Ovary (tissue), 9 donors: ENCODE data around the gene PTPDC1. TPM values are rescaled to one million over a fixed set of nuclear protein-coding genes. Genes with fewer than 3 reads are reported as not detected.

Experiments
- DNase-seq, 5 donors: peaks; one replicate each; pipeline ENCODE4 v3.0.0-alpha.2; 2019 to 2020
- H3K27ac ChIP-seq, 2 donors: fragments of 200-600 bp; one replicate each; pipeline versions ENCODE4 v1.5.1 to v1.8.0; 2019 to 2022
- H3K27me3 ChIP-seq: fragments of 200-600 bp; one replicate; pipeline ENCODE4 v1.8.0; 2022
- H3K36me3 ChIP-seq: fragments of 200-600 bp; sonication (generic); one replicate; pipeline ENCODE4 v1.5.1; 2019
- H3K4me1 ChIP-seq: one replicate; pipeline ENCODE4 v1.8.1; 2013; ENCODE audit warnings: mild to moderate bottlenecking, moderate library complexity; ENCODE audit not compliant: insufficient read depth
- H3K4me3 ChIP-seq: fragments of 200-600 bp; sonication (generic); one replicate; pipeline ENCODE4 v1.5.1; 2017
- H3K9me3 ChIP-seq, 2 donors: fragments of 200-600 bp in 1 of 2; sonication (generic) in 1 of 2; one replicate each; pipeline versions ENCODE4 v1.5.1 to v1.8.1; 2013 to 2019; ENCODE audit warnings: mild to moderate bottlenecking in 1 of 2, moderate library complexity in 1 of 2
- CTCF ChIP-seq, 3 donors: fragments of 450-650 bp in 2 of 3; fragments of 200-600 bp in 1 of 3; IDR thresholded peaks; one replicate each; pipeline versions ENCODE4 v1.5.1 to v1.8.0; 2016 to 2022; ENCODE audit warnings: antibody characterized with exemption in 3 of 3, mild to moderate bottlenecking in 1 of 3
- EP300 ChIP-seq: sonication (generic); formaldehyde crosslinking; IDR thresholded peaks from one replicate; pipeline ENCODE4 v1.6.1; 2017; ENCODE audit warnings: antibody characterized with exemption
- POLR2A ChIP-seq: fragments of 450-650 bp; IDR thresholded peaks from one replicate; pipeline ENCODE4 v1.6.1; 2017; ENCODE audit warnings: antibody characterized with exemption, mild to moderate bottlenecking, moderate library complexity
- WGBS, 3 donors: extraction: QIAGEN DNeasy Blood & Tissue Kit in 1 of 3; methylation state at CpG; one replicate each; pipeline versions ENCODE4 v1.1.5 to v1.1.7; 2013 to 2017; 5-methylcytosine and 5-hydroxymethylcytosine counted together
- intact Hi-C, 4 donors: fragments of 100-400 bp; cut with DNase I; formaldehyde crosslinking; loops; one replicate each; pipeline versions ENCODE4 v1.11.0 to v1.15.1; 2022 to 2023
- polyA plus RNA-seq, 2 donors: library from polyadenylated mRNA; stranded (reverse); fragments of 200-250 nt in 1 of 2; fragments of 350-450 nt in 1 of 2; fragmentation: Illumina TruSeq in 1 of 2; extraction: RNeasy Lipid Tissue Mini Kit (QIAGEN cat#74804) in 1 of 2; gene quantifications; one replicate each; pipeline ENCODE4 v1.2.3, GENCODE V29; 2013 to 2014
- total RNA-seq, 7 donors: library from RNA; depleted of rRNA in 2 of 7; stranded (reverse); fragments of >200 nt in 2 of 7; fragmentation: NEBNext Ultra II Directional in 3 of 7; extraction: Animal tissue kit (Norgen Biotek cat#: 25700) in 3 of 7; gene quantifications; one replicate each; pipeline versions ENCODE4 v1.1.0 to v1.2.4, GENCODE V29; 2016 to 2023
- donor health status: DM: no; HTN: no; CAD: no; lungs with moderate emphysema.
- donor health status: DM: no; HTN: no; CAD: no.
- donor health status: Bipolar disorder and iron deficiency.
- donor health status: DM: yes; HTN: yes; CAD: no.
- donor health status: DM: no; HTN: no; CAD: no.
- donor health status: DM: yes; HTN: yes; CAD: no.

The PTPDC1 gene
- total and polyA plus RNA-seq, 9 donors, result 2.7 to 9.5 (median 6.1) TPM

GRCh38 chr9:94126844-94127243 lies 42.6 kb downstream of the PTPDC1 start:
- H3K9me3 ChIP-seq, result peaks cover 0 to 3% of the 10 kb centered on the region in 2 donors

GRCh38 chr9:94127806-94128205 lies 43.5 kb downstream of the PTPDC1 start:
- Histone ChIP-seq H3K27ac (no peak overlapping the region), H3K9me3 (peaks cover 0 to 3% of the 10 kb centered on the region in 2 donors), H3K4me1 (no peaks in the 10 kb centered on the region), H3K36me3 (no peaks in the 10 kb centered on the region), H3K27me3 (no peaks in the 10 kb centered on the region), H3K4me3 (no peak overlapping the region)
- intact Hi-C loops, result no loop called here
- TF ChIP-seq CTCF (IDR thresholded peaks at IDR 0.05), result no peak
- TF ChIP-seq POLR2A, result no peak
- no peak for TF ChIP-seq EP300
- DNase-seq, result no peak

More at GRCh38 chr9:94126844-94127243, 42.6 kb downstream of the PTPDC1 start:
- no peak for DNase-seq
- Histone ChIP-seq H3K4me3 (no peak overlapping the region), H3K36me3 (no peaks in the 10 kb centered on the region), H3K27me3 (no peaks in the 10 kb centered on the region), H3K4me1 (no peaks in the 10 kb centered on the region), H3K27ac (no peak overlapping the region)
- TF ChIP-seq CTCF (IDR thresholded peaks at IDR 0.05), result no peak
- no peak for TF ChIP-seq POLR2A
- no peak for TF ChIP-seq EP300
- WGBS, 3 donors, result 92 to 97% (median 96%) methylated on average over 1 of the region's 1 CpG
- intact Hi-C loops, result no loop called here

GRCh38 chr9:94128580-94128979 lies 44.3 kb downstream of the PTPDC1 start:
- H3K27me3 ChIP-seq, result no peaks in the 10 kb centered on the region
- intact Hi-C loops, result no loop called here
- DNase-seq, result no peak
- peaks cover 0 to 3% of the 10 kb centered on the region in 2 donors for H3K9me3 ChIP-seq
- no peaks in the 10 kb centered on the region for H3K36me3 ChIP-seq
- TF ChIP-seq EP300, result no peak
- no peaks in the 10 kb centered on the region for H3K4me1 ChIP-seq
- no peak overlapping the region for H3K27ac ChIP-seq
- no peak overlapping the region for H3K4me3 ChIP-seq

GRCh38 chr9:94134629-94135028 lies 50.4 kb downstream of the PTPDC1 start:
- WGBS, 3 donors, result 64 to 70% (median 67%) methylated on average over 7 of the region's 7 CpGs
- no peak for DNase-seq
- Histone ChIP-seq H3K27ac (no peak overlapping the region), H3K4me3 (no peak overlapping the region), H3K9me3 (no peaks in the 10 kb centered on the region), H3K4me1 (peaks cover 5% of the 10 kb centered on the region), H3K36me3 (no peaks in the 10 kb centered on the region), H3K27me3 (no peaks in the 10 kb centered on the region)
- intact Hi-C loops, result no loop called here
- TF ChIP-seq POLR2A (no peak), CTCF (IDR thresholded peaks at IDR 0.05) (no peak), EP300 (no peak)

GRCh38 chr9:94135222-94135621 lies 51.0 kb downstream of the PTPDC1 start:
- Histone ChIP-seq H3K36me3 (no peaks in the 10 kb centered on the region), H3K4me3 (no peak overlapping the region), H3K4me1 (peaks cover 7% of the 10 kb centered on the region), H3K27ac (no peak overlapping the region), H3K27me3 (no peaks in the 10 kb centered on the region), H3K9me3 (no peaks in the 10 kb centered on the region)
- TF ChIP-seq CTCF (IDR thresholded peaks at IDR 0.05) (no peak), POLR2A (no peak), EP300 (peak; percentile 87)
- intact Hi-C loops, result no loop called here
- WGBS, 3 donors, result 8 to 11% (median 11%) methylated on average over 3 of the region's 3 CpGs
- no peak for DNase-seq
